CD4-positive, alpha-beta memory T cell (primary cell): ENCODE measurements around the gene ASGR1. TPM values are rescaled to one million over a fixed set of nuclear protein-coding genes. Genes with fewer than 3 reads are reported as not detected.

Source experiments
- CTCF ChIA-PET: fragments of 350-600 bp; sonication (Branson Sonifier 250); formaldehyde crosslinking; loops from one replicate; lab custom pipeline; 2021; ENCODE audit warnings: inconsistent platforms; ENCODE audit not compliant: partially characterized antibody; lab: Charles Lee
- POLR2A ChIA-PET: fragments of 350-600 bp; sonication (Branson Sonifier 250); formaldehyde crosslinking; loops from one replicate; lab custom pipeline; 2021; ENCODE audit not compliant: partially characterized antibody; lab: Charles Lee
- DNase-seq, 5 donors: peaks; one replicate each; pipeline versions ENCODE4 v3.0.0 to v3.0.0-alpha.2; 2020 to 2022; ENCODE audit warnings: mixed read lengths in 1 of 5
- H3K27ac ChIP-seq: one replicate; pipeline ENCODE4 v1.7.0; 2013; ENCODE audit warnings: low read depth, low read length
- H3K27me3 ChIP-seq: 2 replicates; pipeline ENCODE4 v1.7.0; 2013; ENCODE audit warnings: mild to moderate bottlenecking, low read length, moderate library complexity; ENCODE audit not compliant: insufficient read depth
- H3K36me3 ChIP-seq: 2 replicates; pipeline ENCODE4 v1.7.0; 2013; ENCODE audit warnings: mild to moderate bottlenecking, low read length, moderate library complexity; ENCODE audit not compliant: insufficient read depth
- H3K4me1 ChIP-seq: 2 replicates; pipeline ENCODE4 v1.7.0; 2013; ENCODE audit warnings: mild to moderate bottlenecking, low read length, moderate library complexity; ENCODE audit not compliant: insufficient read depth
- H3K4me3 ChIP-seq, 2 donors: one replicate each; pipeline ENCODE4 v1.7.0; 2013; ENCODE audit warnings: low read length in 2 of 2, mild to moderate bottlenecking in 1 of 2
- H3K9me3 ChIP-seq, 2 donors: one replicate each; pipeline ENCODE4 v1.7.0; 2013; ENCODE audit warnings: low read length in 2 of 2, control low read depth in 1 of 2; ENCODE audit not compliant: control insufficient read depth in 1 of 2
- H3K27ac Mint-ChIP-seq, 7 donors: one replicate each; pipeline ENCODE4 v1.8.0; 2020 to 2021; ENCODE audit warnings: mixed read lengths in 7 of 7, mild to moderate bottlenecking in 6 of 7, inconsistent platforms in 3 of 7, moderate library complexity in 3 of 7
- H3K27me3 Mint-ChIP-seq, 2 donors: one replicate each; pipeline ENCODE4 v1.8.0; 2020 to 2021; ENCODE audit warnings: mixed read lengths in 2 of 2
- H3K36me3 Mint-ChIP-seq, 2 donors: one replicate each; pipeline ENCODE4 v1.8.0; 2020 to 2021; ENCODE audit warnings: mixed read lengths in 2 of 2, inconsistent platforms in 1 of 2, mild to moderate bottlenecking in 1 of 2
- H3K4me1 Mint-ChIP-seq, 4 donors: one replicate each; pipeline ENCODE4 v1.8.0; 2020 to 2021; ENCODE audit warnings: mixed read lengths in 4 of 4, mild to moderate bottlenecking in 1 of 4
- H3K4me3 Mint-ChIP-seq, 8 donors: one replicate each; pipeline ENCODE4 v1.8.0; 2020 to 2021; ENCODE audit warnings: mixed read lengths in 8 of 8, mild to moderate bottlenecking in 7 of 8, moderate library complexity in 6 of 8, inconsistent platforms in 3 of 8
- H3K9me3 Mint-ChIP-seq, 8 donors: one replicate each; pipeline ENCODE4 v1.8.0; 2020 to 2021; ENCODE audit warnings: mixed read lengths in 8 of 8, mild to moderate bottlenecking in 5 of 8, inconsistent platforms in 3 of 8, moderate library complexity in 1 of 8
- intact Hi-C: fragments of 100-400 bp; cut with micrococcal nuclease; formaldehyde crosslinking; loops from one replicate; pipeline ENCODE4 v1.15.1; 2023
- polyA plus RNA-seq, 2 donors: library from polyadenylated mRNA; unstranded; fragments of 300-500 nt; fragmentation: Illumina TruSeq; gene quantifications; one replicate each; pipeline ENCODE4 v1.2.3, GENCODE V29; 2021
- total RNA-seq, 2 experiments: library from RNA; stranded (reverse); gene quantifications; one replicate each; pipeline ENCODE4 v1.2.3, GENCODE V29; 2021

The ASGR1 gene
- total and polyA plus RNA-seq, 4 experiments from 2014 or later: not detected

DNA sequence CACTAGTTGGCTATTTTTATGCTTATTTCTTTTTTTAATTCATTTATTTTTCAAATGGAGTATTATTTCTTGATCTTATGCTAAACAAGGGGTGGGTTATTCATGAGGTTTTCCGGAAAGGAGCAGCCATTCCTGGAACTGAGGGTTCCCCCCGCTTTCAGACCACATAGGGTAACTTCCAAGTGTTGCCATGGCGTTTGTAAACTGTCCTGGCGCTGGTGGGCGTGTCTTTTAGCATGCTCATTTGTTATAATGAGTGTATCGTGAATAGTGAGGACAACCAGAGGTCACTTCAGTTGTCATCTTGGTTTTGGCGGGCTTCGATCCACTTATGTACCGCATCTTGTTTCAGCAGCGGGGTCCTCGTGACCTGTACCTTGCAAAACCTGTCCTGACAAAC, 35.0 kb downstream of the ASGR1 start:
- intact Hi-C loops: no loop called here
- Histone ChIP-seq H3K9me3 (no peaks in the 10 kb centered on the region), H3K27me3 (no peaks in the 10 kb centered on the region), H3K4me3 (no peak overlapping the region), H3K27ac (no peak overlapping the region), H3K36me3 (no peaks in the 10 kb centered on the region), H3K4me1 (no peaks in the 10 kb centered on the region)
- no peak for DNase-seq
- H3K4me3 Mint-ChIP-seq: no peak overlapping the region
- no peaks in the 10 kb centered on the region for H3K9me3 Mint-ChIP-seq
- ChIA-PET CTCF (interaction anchor here (13.1 kb wide), 1 partner anchor 96 kb away, joined by 430 read pairs; the partner anchor contains the start of gene SLC16A11), POLR2A (interaction anchor here (0.5 kb wide), 1 partner anchor 350 kb away, joined by 3 read pairs; no protein-coding TSS in a partner anchor)
- H3K27ac Mint-ChIP-seq: peak overlapping the region in 1 of 7 donors; percentile 7
- peaks cover 0 to 3% (median 0%) of the 10 kb centered on the region in 4 donors for H3K4me1 Mint-ChIP-seq
- no peaks in the 10 kb centered on the region for H3K36me3 Mint-ChIP-seq
- H3K27me3 Mint-ChIP-seq: peaks cover 3 to 6% of the 10 kb centered on the region in 2 donors

GRCh38 chr17:7141824-7142223, 37.3 kb downstream of the ASGR1 start:
- Histone ChIP-seq H3K9me3 (no peaks in the 10 kb centered on the region), H3K27ac (no peak overlapping the region), H3K27me3 (no peaks in the 10 kb centered on the region), H3K36me3 (no peaks in the 10 kb centered on the region), H3K4me3 (no peak overlapping the region), H3K4me1 (no peaks in the 10 kb centered on the region)
- H3K9me3 Mint-ChIP-seq: no peaks in the 10 kb centered on the region
- H3K4me3 Mint-ChIP-seq: no peak overlapping the region
- ChIA-PET POLR2A (no interaction called here), CTCF (interaction anchor here (13.1 kb wide), 1 partner anchor 94 kb away, joined by 430 read pairs; the partner anchor contains the start of gene SLC16A11)
- H3K4me1 Mint-ChIP-seq: no peaks in the 10 kb centered on the region
- H3K27ac Mint-ChIP-seq: no peak overlapping the region
- H3K27me3 Mint-ChIP-seq: peaks cover 5 to 9% of the 10 kb centered on the region in 2 donors
- no peaks in the 10 kb centered on the region for H3K36me3 Mint-ChIP-seq
- no peak for DNase-seq
- intact Hi-C loops: no loop called here

- ChIA-PET CTCF (interaction anchor here (1.2 to 13.1 kb wide), 3 partner anchors 15 to 117 kb away, joined by 3 to 430 read pairs (median 4); partner anchors contain the start of gene SLC16A11), POLR2A (interaction anchor here (4.4 kb wide), 1 partner anchor 93 kb away, joined by 39 read pairs; no protein-coding TSS in a partner anchor)
- Histone ChIP-seq H3K27ac (no peak overlapping the region), H3K9me3 (no peaks in the 10 kb centered on the region), H3K4me1 (peaks cover 4% of the 10 kb centered on the region), H3K36me3 (no peaks in the 10 kb centered on the region), H3K4me3 (no peak overlapping the region), H3K27me3 (no peaks in the 10 kb centered on the region)
- Mint-ChIP-seq H3K4me3 (no peak overlapping the region), H3K9me3 (no peaks in the 10 kb centered on the region), H3K27me3 (peaks cover 7 to 11% of the 10 kb centered on the region in 2 donors), H3K27ac (peak overlapping the region in 1 of 7 donors; percentile 78), H3K36me3 (no peaks in the 10 kb centered on the region), H3K4me1 (peaks cover 2 to 6% (median 4%) of the 10 kb centered on the region in 4 donors)
- intact Hi-C loops: loop anchor here (5.0 to 10.0 kb wide), 2 partner anchors 155 to 297 kb away; partner anchors contain the start of gene YBX2
- no peak for DNase-seq
Observed at GRCh38 chr17:7139400-7139799, 39.8 kb downstream of the ASGR1 start.

GRCh38 chr17:7138800-7139381, 40.3 kb downstream of the ASGR1 start:
- Mint-ChIP-seq H3K27me3 (peaks cover 7 to 11% of the 10 kb centered on the region in 2 donors), H3K4me1 (peaks cover 2 to 6% (median 4%) of the 10 kb centered on the region in 4 donors), H3K36me3 (no peaks in the 10 kb centered on the region), H3K9me3 (no peaks in the 10 kb centered on the region), H3K4me3 (no peak overlapping the region), H3K27ac (no peak overlapping the region)
- no peaks in the 10 kb centered on the region for H3K36me3 ChIP-seq
- H3K27ac ChIP-seq: no peak overlapping the region
- no peaks in the 10 kb centered on the region for H3K9me3 ChIP-seq
- H3K27me3 ChIP-seq: no peaks in the 10 kb centered on the region
- CTCF ChIA-PET: interaction anchor here (1.1 to 13.1 kb wide), 4 partner anchors 10 to 225 kb away, joined by 3 to 430 read pairs (median 4); partner anchors contain the start of gene SLC16A11
- DNase-seq: no peak
- no peak overlapping the region for H3K4me3 ChIP-seq
- intact Hi-C loops: loop anchor here (5.0 to 10.0 kb wide), 2 partner anchors 156 to 297 kb away; partner anchors contain the start of gene YBX2
- peaks cover 4% of the 10 kb centered on the region for H3K4me1 ChIP-seq
- POLR2A ChIA-PET: interaction anchor here (3.1 to 4.4 kb wide), 2 partner anchors 87 to 92 kb away, joined by 16 to 39 read pairs; no protein-coding TSS in a partner anchor

- no peak for DNase-seq
- peaks cover 7 to 13% of the 10 kb centered on the region in 2 donors for H3K27me3 Mint-ChIP-seq
Observed at GRCh38 chr17:7137171-7137943, 41.8 kb downstream of the ASGR1 start.

GRCh38 chr17:7136266-7136877, 42.8 kb downstream of the ASGR1 start:
- peak overlapping the region in 4 of 7 donors; percentile 0 to 68 (median 36) for H3K27ac Mint-ChIP-seq
- POLR2A ChIA-PET: interaction anchor here (2.6 to 4.4 kb wide), 3 partner anchors 84 to 93 kb away, joined by 11 to 39 read pairs (median 16); partner anchors contain the start of gene SLC16A11

More at GRCh38 chr17:7137171-7137943, 41.8 kb downstream of the ASGR1 start:
- Histone ChIP-seq H3K36me3 (no peaks in the 10 kb centered on the region), H3K27ac (no peak overlapping the region), H3K4me3 (no peak overlapping the region), H3K27me3 (no peaks in the 10 kb centered on the region), H3K9me3 (no peaks in the 10 kb centered on the region), H3K4me1 (peaks cover 15% of the 10 kb centered on the region)
- Mint-ChIP-seq H3K27ac (no peak overlapping the region), H3K4me3 (no peak overlapping the region), H3K4me1 (peaks cover 13 to 18% (median 15%) of the 10 kb centered on the region in 4 donors), H3K9me3 (no peaks in the 10 kb centered on the region), H3K36me3 (no peaks in the 10 kb centered on the region)
- CTCF ChIA-PET: interaction anchor here (0.9 to 13.1 kb wide), 13 partner anchors 8 to 294 kb away, joined by 3 to 430 read pairs (median 4); partner anchors contain the start of genes SLC16A11 and SLC16A13
- POLR2A ChIA-PET: interaction anchor here (2.6 to 4.4 kb wide), 3 partner anchors 85 to 94 kb away, joined by 11 to 39 read pairs (median 16); partner anchors contain the start of gene SLC16A11
- intact Hi-C loops: loop anchor here (5.0 to 10.0 kb wide), 2 partner anchors 157 to 295 kb away; partner anchors contain the start of gene YBX2

More at GRCh38 chr17:7136266-7136877, 42.8 kb downstream of the ASGR1 start:
- H3K9me3 Mint-ChIP-seq: no peaks in the 10 kb centered on the region
- no peaks in the 10 kb centered on the region for H3K36me3 Mint-ChIP-seq
- intact Hi-C loops: loop anchor here (1.0 to 10.0 kb wide), 5 partner anchors 84 to 294 kb away; partner anchors contain the start of gene YBX2
- peak overlapping the region in 1 of 8 donors; percentile 53 for H3K4me3 Mint-ChIP-seq
- Histone ChIP-seq H3K4me3 (no peak overlapping the region), H3K27ac (no peak overlapping the region), H3K9me3 (no peaks in the 10 kb centered on the region), H3K27me3 (no peaks in the 10 kb centered on the region), H3K4me1 (peaks cover 22% of the 10 kb centered on the region), H3K36me3 (no peaks in the 10 kb centered on the region)
- H3K27me3 Mint-ChIP-seq: peaks cover 5 to 11% of the 10 kb centered on the region in 2 donors
- DNase-seq: peak; percentile 65 to 78 (median 70)
- H3K4me1 Mint-ChIP-seq: peaks cover 14 to 25% (median 21%) of the 10 kb centered on the region in 4 donors
- CTCF ChIA-PET: interaction anchor here (0.6 to 13.1 kb wide), 14 partner anchors 9 to 293 kb away, joined by 3 to 430 read pairs (median 4); partner anchors contain the start of genes SLC16A11 and SLC16A13
